Right ventricle myocardium superior (tissue), 1 donor: ENCODE measurements around the gene KIAA0408. TPM values are rescaled to one million over a fixed set of nuclear protein-coding genes. Genes with fewer than 3 reads are reported as not detected.
A peak's percentile ranks its signal among the peaks of the same experiment; 100 is the strongest.

ENCODE experiments used
- ATAC-seq: fragments of 200-7000 bp; cut with Tn5 transposase; one replicate; pipeline ENCODE4 v1.9.1; 2020; ENCODE audit warnings: mild to moderate bottlenecking; ENCODE audit not compliant: poor library complexity
- DNase-seq: peaks from one replicate; pipeline ENCODE4 v3.0.0-alpha.2; 2020
- intact Hi-C: fragments of 100-400 bp; cut with DNase I; formaldehyde crosslinking; loops from one replicate; pipeline ENCODE4 v1.11.2; 2022
- total RNA-seq: library from RNA; stranded (reverse); fragmentation: NEBNext Ultra II Directional; extraction: Animal tissue kit (Norgen Biotek cat#: 25700); gene quantifications from one replicate; pipeline ENCODE4 v1.2.1, GENCODE V29; 2021
- donor health status: DM: no; HTN: yes; CAD: no; lungs with severe emphysema.

The KIAA0408 gene
- total RNA-seq, 1 donor from 2014 or later: 3.1 TPM

DNA sequence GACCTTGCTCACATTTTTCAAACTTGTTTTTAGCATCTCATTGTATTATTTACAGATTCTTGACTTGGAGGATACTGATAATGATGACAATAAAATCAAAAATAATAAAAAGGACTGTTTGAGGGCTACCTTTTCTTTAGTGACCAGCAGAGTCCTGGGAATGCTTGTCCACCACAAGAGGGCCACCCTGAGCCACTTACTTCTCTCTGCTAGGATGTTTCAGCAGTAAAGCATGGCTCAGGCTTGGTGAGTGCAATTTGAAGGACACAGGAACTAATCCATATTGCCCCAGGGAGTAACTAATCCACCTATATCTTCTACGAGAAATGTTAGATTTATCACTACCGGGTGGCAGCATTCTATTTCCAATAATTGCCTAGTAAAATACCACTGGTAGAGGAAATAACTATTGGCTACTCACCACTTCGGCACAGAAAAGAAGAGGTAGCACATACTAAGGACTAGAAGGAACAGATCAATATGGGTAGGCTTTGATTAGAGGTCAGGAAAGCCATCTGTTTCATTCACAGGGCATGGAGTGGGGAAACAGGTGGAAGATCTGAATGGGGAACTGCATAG, 5.8 kb upstream of the KIAA0408 start:
- DNase-seq (peak; percentile 54), ATAC-seq (peak; percentile 94)
- intact Hi-C loops: loop anchor here (2.0 kb wide), 1 partner anchor 74 kb away; no protein-coding TSS in a partner anchor

- intact Hi-C loops: loop anchor here (2.0 kb wide), 1 partner anchor 74 kb away; no protein-coding TSS in a partner anchor
- ATAC-seq: peak; percentile 80
Measured at GRCh38 chr6:127464161-127464880, 5.1 kb upstream of the KIAA0408 start.

GRCh38 chr6:127463056-127463455, 3.9 kb upstream of the KIAA0408 start:
- ATAC-seq (no peak), DNase-seq (no peak)
- intact Hi-C loops: no loop called here

More at GRCh38 chr6:127464161-127464880, 5.1 kb upstream of the KIAA0408 start:
- no peak for DNase-seq

DNA sequence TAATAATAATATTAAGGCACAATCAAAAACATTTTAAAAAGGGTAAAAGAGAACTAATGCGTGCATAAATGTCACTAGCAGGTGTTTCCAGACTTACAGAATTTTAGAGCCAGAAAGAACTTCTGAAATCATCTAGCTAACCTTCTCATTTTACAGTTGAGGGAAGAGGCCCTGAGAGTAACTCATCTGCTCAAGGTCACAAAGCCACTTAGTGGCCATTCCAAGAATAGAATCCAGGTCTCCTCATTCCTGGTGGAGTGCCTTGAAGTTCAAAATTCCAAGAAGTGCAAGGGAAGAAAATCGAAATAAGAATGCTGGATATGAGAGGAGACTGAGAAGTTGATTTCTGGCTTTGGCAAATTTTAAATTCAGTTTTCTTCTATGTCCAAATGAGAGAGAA, 3.2 kb upstream of the KIAA0408 start:
- ATAC-seq (no peak), DNase-seq (no peak)
- intact Hi-C loops: no loop called here

GRCh38 chr6:127460465-127460864, 1.3 kb upstream of the KIAA0408 start:
- intact Hi-C loops: no loop called here
- no peak for DNase-seq
- ATAC-seq: no peak

DNA sequence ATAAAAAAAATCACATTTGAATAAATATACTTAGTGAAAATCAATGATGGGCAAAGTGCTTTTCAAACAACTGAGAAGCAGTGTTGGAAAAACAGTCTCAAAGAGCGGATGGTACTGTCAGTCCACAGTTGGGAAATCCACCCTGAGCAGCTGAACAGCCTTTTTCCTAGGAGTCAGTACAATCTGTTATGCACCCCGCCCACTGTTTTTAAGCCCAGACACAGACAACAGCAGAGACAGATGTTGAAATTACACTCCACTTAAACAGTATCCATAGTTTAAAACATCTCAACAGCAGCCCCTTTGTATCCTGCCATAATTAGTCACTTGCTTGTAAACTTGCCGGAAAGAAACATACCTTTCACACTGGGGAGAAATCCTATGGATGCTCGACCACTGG, 372 bp downstream of the KIAA0408 start:
- intact Hi-C loops: no loop called here
- ATAC-seq (peak; percentile 91), DNase-seq (peak; percentile 42)

GRCh38 chr6:127458222-127458621, 967 bp downstream of the KIAA0408 start:
- ATAC-seq: no peak

DNA sequence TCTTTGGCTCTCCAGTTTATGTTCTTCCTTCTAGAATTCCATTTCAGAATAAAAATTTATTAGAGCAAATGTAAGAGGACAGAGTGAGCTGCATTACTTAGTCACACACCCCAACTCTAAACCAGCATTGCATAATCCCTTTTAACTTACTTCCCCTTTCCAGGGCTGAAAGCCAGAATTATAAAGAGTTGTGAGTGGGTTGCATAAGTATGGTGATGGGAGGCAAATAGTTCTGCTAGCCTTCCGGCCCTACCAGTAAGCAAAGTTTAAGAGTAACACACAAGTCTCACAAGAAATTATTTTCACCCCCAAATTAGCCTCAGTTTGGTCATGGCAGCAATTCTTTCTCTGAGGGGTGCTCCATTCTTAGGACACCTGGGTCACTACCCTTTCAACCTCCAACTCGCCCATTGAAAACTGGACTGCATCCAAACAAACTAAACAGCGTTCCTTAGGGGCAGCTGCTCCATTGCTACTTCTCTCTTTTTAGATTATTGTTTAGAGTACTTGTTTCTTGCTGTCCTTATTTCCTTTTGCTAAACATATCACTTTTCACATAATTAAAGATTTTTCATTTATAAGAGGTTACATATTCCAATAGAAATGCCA, 1.6 kb downstream of the KIAA0408 start:
- DNase-seq: no peak
- intact Hi-C loops: no loop called here
- ATAC-seq: peak; percentile 86

More at GRCh38 chr6:127458222-127458621, 967 bp downstream of the KIAA0408 start:
- no peak for DNase-seq
- intact Hi-C loops: no loop called here

- DNase-seq (no peak), ATAC-seq (no peak)
- intact Hi-C loops: no loop called here
Measured at GRCh38 chr6:127456465-127456864, 2.7 kb downstream of the KIAA0408 start.

GRCh38 chr6:127453845-127454619, 5.2 kb downstream of the KIAA0408 start:
- ATAC-seq (no peak), DNase-seq (no peak)
- intact Hi-C loops: no loop called here

- ATAC-seq (no peak), DNase-seq (no peak)
- intact Hi-C loops: no loop called here
Measured at GRCh38 chr6:127452803-127453202, 6.4 kb downstream of the KIAA0408 start.

GRCh38 chr6:127451388-127451787, 7.8 kb downstream of the KIAA0408 start:
- intact Hi-C loops: no loop called here
- DNase-seq (no peak), ATAC-seq (no peak)

DNA sequence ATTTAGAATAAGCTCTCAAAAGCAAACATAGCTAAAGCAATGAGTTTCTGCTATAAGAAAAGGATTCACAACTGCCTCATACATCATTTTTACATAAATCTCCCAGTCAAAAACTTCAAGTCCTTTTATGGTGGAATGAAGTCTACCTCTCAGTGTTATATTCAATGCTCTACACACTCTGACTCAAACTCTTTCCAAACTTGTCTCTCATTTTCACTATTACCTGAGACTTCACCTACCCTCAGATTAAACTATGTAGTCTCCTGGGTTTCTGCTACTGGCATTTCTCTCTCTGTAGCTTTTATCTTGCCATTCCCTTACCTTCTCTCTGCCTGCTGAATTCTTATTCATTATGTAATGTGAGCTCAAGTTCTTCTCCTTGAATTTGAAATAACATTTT, 11.4 kb downstream of the KIAA0408 start:
- intact Hi-C loops: no loop called here
- ATAC-seq (no peak), DNase-seq (no peak)

DNA sequence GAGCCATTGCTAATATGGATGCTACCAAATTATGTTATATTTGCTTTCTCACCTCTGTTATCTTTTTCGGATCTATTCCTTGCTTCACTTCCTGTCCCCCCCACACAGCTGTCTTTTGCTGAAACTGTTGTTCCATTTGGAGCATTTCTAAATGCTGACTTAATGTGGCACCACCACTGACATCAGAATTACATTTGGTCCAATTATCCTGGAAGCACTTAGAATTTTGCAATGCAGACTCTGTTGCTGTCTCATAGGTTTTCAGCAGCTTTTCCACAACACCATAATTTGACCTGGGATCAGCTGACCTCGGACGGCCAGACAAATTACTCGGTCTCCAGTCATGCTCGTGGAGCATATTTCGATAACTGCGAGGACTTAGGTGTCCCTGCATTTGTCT, 12.8 kb downstream of the KIAA0408 start:
- ATAC-seq: no peak
- intact Hi-C loops: no loop called here

GRCh38 chr6:127441881-127442280, 17.3 kb downstream of the KIAA0408 start:
- DNase-seq (no peak), ATAC-seq (no peak)
- intact Hi-C loops: no loop called here

More for the DNA sequence above, 12.8 kb downstream of the KIAA0408 start:
- DNase-seq: no peak

- no peak for DNase-seq
- ATAC-seq: no peak
- intact Hi-C loops: no loop called here
Measured at GRCh38 chr6:127439718-127440117, 19.5 kb downstream of the KIAA0408 start.

- ATAC-seq: no peak
- no peak for DNase-seq
- intact Hi-C loops: no loop called here
Measured at GRCh38 chr6:127436578-127437110, 22.5 kb downstream of the KIAA0408 start.

- intact Hi-C loops: no loop called here
- no peak for ATAC-seq
- DNase-seq: no peak
Measured at GRCh38 chr6:127435626-127436220, 23.5 kb downstream of the KIAA0408 start.

DNA sequence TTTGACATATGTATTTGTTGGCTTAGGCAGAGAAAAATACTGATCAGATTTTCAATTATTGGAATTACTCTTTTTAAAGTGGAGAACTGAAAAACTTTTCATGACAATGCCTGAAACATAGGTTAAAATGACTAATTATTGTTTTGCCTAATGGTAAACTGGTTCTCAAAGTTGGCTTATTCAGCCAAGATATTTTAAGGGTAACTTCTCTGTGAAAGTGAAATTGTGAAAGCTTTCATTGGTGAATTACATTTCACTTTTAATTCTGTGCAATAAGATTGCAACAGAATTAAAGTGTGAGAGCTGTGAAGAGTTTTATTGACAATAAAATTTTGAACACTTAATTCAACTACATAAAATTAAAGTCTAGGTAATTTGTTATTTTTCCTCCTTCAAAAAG, 24.5 kb downstream of the KIAA0408 start:
- ATAC-seq: no peak
- no peak for DNase-seq
- intact Hi-C loops: no loop called here
